ENCODE measurements around the gene AP3S2.
"Not testable (repeated sequence)": the region's sequence is repeated elsewhere in the genome, so short reads cannot be mapped to it uniquely, and the experiment has no call there.

AP3S2 gene

GRCh38 chr15:89834465-89835175 is 59.2 kb downstream of the AP3S2 start:
- not testable (repeated sequence) for DNase-seq, ATAC-seq

- ATAC-seq (no peak), DNase-seq (no peak)
Observed at GRCh38 chr15:89833966-89834365, 59.8 kb downstream of the AP3S2 start.

GRCh38 chr15:89830639-89831038 is 63.2 kb downstream of the AP3S2 start:
- ATAC-seq = no peak
- DNase-seq = no peak

GRCh38 chr15:89829616-89830440 is 64.0 kb downstream of the AP3S2 start:
- no peak for ATAC-seq
- DNase-seq = no peak

GRCh38 chr15:89829161-89829560 is 64.6 kb downstream of the AP3S2 start:
- ATAC-seq (no peak), DNase-seq (no peak)

GRCh38 chr15:89828281-89829145 is 65.3 kb downstream of the AP3S2 start:
- no peak for ATAC-seq
- DNase-seq = no peak

- no peak for ATAC-seq
- DNase-seq = no peak
Observed at GRCh38 chr15:89827829-89828228, 66.0 kb downstream of the AP3S2 start.

GRCh38 chr15:89826671-89827655 is 66.8 kb downstream of the AP3S2 start:
- ATAC-seq (no peak), DNase-seq (no peak)

GRCh38 chr15:89825271-89825940 is 68.4 kb downstream of the AP3S2 start:
- ATAC-seq (no peak), DNase-seq (no peak)

GRCh38 chr15:89824607-89824867 is 69.3 kb downstream of the AP3S2 start:
- no peak for ATAC-seq
- DNase-seq = no peak

GRCh38 chr15:89823836-89824606 is 69.8 kb downstream of the AP3S2 start:
- no peak for ATAC-seq

GRCh38 chr15:89822951-89823711 is 70.7 kb downstream of the AP3S2 start:
- no peak for ATAC-seq
- no peak for DNase-seq

More at GRCh38 chr15:89823836-89824606, 69.8 kb downstream of the AP3S2 start:
- no peak for DNase-seq

- no peak for DNase-seq
- ATAC-seq = no peak
Observed at GRCh38 chr15:89822611-89822950, 71.2 kb downstream of the AP3S2 start.

- ATAC-seq (no peak), DNase-seq (no peak)
Observed at GRCh38 chr15:89822026-89822425, 71.8 kb downstream of the AP3S2 start.

- ATAC-seq = no peak
- DNase-seq = no peak
Observed at GRCh38 chr15:89820666-89821611, 72.9 kb downstream of the AP3S2 start.

GRCh38 chr15:89818287-89818686 is 75.5 kb downstream of the AP3S2 start:
- ATAC-seq (no peak), DNase-seq (no peak)

- ATAC-seq (no peak), DNase-seq (no peak)
Observed at GRCh38 chr15:89817701-89818280, 76.0 kb downstream of the AP3S2 start.

- no peak for ATAC-seq
Observed at GRCh38 chr15:89815769-89816168, 78.0 kb downstream of the AP3S2 start.

More at GRCh38 chr15:89815769-89816168, 78.0 kb downstream of the AP3S2 start:
- DNase-seq = no peak
